Vagina (tissue), 2 donors: ENCODE measurements around the gene LASP1NB.
A peak's percentile ranks its signal among the peaks of the same experiment; 100 is the strongest.

Source experiments
- DNase-seq, 2 donors: peaks; one replicate each; pipeline ENCODE4 v3.0.0-alpha.2; 2017; ENCODE audit errors: extremely low spot score in 2 of 2
- H3K27ac ChIP-seq: fragments of 200-600 bp; sonication (generic); one replicate; pipeline ENCODE4 v1.5.1; 2019
- H3K27me3 ChIP-seq: fragments of 200-600 bp; sonication (generic); one replicate; pipeline ENCODE4 v1.5.1; 2019
- H3K36me3 ChIP-seq, 2 donors: fragments of 200-600 bp; sonication (generic); one replicate each; pipeline ENCODE4 v1.5.1; 2017 to 2019
- H3K4me1 ChIP-seq: fragments of 200-600 bp; sonication (generic); one replicate; pipeline ENCODE4 v1.5.1; 2019
- H3K4me3 ChIP-seq, 2 donors: fragments of 200-600 bp; sonication (generic); 1 replicate in 1 of 2; 2 replicates in 1 of 2; pipeline ENCODE4 v1.5.1; 2016 to 2019
- H3K9me3 ChIP-seq: fragments of 200-600 bp; sonication (generic); one replicate; pipeline ENCODE4 v1.5.1; 2019
- POLR2A ChIP-seq, 2 donors: fragments of 450-650 bp; IDR thresholded peaks; one replicate each; pipeline ENCODE4 v1.6.1; 2017; ENCODE audit warnings: antibody characterized with exemption in 2 of 2, mild to moderate bottlenecking in 2 of 2, moderate library complexity in 2 of 2
- POLR2AphosphoS5 ChIP-seq, 2 donors: sonication (generic); formaldehyde crosslinking; IDR thresholded peaks; one replicate each; pipeline ENCODE4 v1.9.0; 2017; ENCODE audit warnings: antibody characterized with exemption in 2 of 2, mild to moderate bottlenecking in 2 of 2, low read depth in 1 of 2; ENCODE audit not compliant: insufficient read depth in 1 of 2
- intact Hi-C: fragments of 100-400 bp; cut with DNase I; formaldehyde crosslinking; loops from one replicate; pipeline ENCODE4 v1.15.1; 2023
- TF ChIP-seq, protein P1 (sequence below), 3 experiments: fragments of 450-650 bp in 2 of 3; fragments of 200-600 bp in 1 of 3; sonication (generic) in 1 of 3; IDR thresholded peaks; one replicate each; pipeline ENCODE4 v1.5.1; 2017 to 2019; ENCODE audit warnings: antibody characterized with exemption in 3 of 3, mild to moderate bottlenecking in 2 of 3, moderate library complexity in 2 of 3

Gene LASP1NB

DNA sequence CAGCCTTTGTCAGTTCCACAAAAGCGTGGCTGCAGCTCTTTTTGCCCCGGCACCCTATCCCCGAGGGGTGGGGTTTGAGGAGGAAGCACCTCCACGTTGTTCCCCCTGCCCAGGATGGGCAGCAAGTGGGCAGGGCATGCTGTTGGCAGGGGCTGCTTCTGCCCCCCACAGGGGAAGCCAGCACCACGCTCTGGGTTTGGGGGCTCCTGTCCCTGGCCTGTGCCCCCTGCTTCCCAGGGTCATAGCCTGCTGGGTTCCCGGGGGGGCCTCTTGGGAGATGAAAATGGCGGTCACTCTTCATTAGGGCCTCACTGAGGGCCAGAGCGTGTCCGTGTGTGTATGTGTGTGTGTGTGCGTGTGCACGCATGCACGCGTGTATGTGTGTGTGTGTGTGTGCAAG is 32.8 kb upstream of the LASP1NB start:
- Histone ChIP-seq H3K36me3 (peaks cover 0 to 48% of the 10 kb centered on the region in 2 donors), H3K4me3 (no peak overlapping the region), H3K27me3 (no peaks in the 10 kb centered on the region), H3K4me1 (peaks cover 55% of the 10 kb centered on the region), H3K27ac (no peak overlapping the region), H3K9me3 (no peaks in the 10 kb centered on the region)
- DNase-seq: no peak
- intact Hi-C loops: no loop called here
- TF ChIP-seq POLR2A (IDR thresholded peaks at IDR 0.05) (no peak), POLR2AphosphoS5 (IDR thresholded peaks at IDR 0.05; ENCODE audit: insufficient read depth in 1 of 2, low read depth in 1 of 2) (no peak)
- TF ChIP-seq, protein P1, sequence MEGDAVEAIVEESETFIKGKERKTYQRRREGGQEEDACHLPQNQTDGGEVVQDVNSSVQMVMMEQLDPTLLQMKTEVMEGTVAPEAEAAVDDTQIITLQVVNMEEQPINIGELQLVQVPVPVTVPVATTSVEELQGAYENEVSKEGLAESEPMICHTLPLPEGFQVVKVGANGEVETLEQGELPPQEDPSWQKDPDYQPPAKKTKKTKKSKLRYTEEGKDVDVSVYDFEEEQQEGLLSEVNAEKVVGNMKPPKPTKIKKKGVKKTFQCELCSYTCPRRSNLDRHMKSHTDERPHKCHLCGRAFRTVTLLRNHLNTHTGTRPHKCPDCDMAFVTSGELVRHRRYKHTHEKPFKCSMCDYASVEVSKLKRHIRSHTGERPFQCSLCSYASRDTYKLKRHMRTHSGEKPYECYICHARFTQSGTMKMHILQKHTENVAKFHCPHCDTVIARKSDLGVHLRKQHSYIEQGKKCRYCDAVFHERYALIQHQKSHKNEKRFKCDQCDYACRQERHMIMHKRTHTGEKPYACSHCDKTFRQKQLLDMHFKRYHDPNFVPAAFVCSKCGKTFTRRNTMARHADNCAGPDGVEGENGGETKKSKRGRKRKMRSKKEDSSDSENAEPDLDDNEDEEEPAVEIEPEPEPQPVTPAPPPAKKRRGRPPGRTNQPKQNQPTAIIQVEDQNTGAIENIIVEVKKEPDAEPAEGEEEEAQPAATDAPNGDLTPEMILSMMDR (IDR thresholded peaks at IDR 0.05): no peak

DNA sequence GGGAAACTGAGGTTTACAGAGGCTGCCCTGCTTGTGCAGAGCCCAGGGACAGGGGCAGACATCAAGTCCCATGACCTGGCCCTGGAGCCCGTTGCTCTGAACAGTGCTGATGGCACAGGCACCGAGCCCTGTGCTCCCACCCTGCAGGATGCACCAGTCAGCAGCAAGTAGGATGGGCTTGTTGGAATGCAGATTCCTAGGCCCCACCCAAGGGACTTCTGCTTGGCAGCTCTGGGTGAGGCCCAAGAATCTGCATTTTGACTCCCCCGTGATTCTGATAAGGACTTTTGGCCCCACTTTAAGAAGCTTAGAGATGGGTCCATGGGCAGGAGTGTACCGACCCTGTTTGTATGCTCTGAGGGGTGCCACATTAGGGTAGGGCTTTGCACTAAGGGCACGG is 32.3 kb upstream of the LASP1NB start:
- H3K27me3 ChIP-seq: no peaks in the 10 kb centered on the region
- intact Hi-C loops: no loop called here
- TF ChIP-seq POLR2A (IDR thresholded peaks at IDR 0.05) (no peak), POLR2AphosphoS5 (IDR thresholded peaks at IDR 0.05; ENCODE audit: insufficient read depth in 1 of 2, low read depth in 1 of 2) (no peak)
- TF ChIP-seq, protein P1 (IDR thresholded peaks at IDR 0.05): no peak
- no peak for DNase-seq
- H3K27ac ChIP-seq: peak overlapping the region; percentile 53
- H3K4me3 ChIP-seq: no peak overlapping the region
- peaks cover 0 to 43% of the 10 kb centered on the region in 2 donors for H3K36me3 ChIP-seq
- H3K9me3 ChIP-seq: no peaks in the 10 kb centered on the region
- peaks cover 60% of the 10 kb centered on the region for H3K4me1 ChIP-seq

DNA sequence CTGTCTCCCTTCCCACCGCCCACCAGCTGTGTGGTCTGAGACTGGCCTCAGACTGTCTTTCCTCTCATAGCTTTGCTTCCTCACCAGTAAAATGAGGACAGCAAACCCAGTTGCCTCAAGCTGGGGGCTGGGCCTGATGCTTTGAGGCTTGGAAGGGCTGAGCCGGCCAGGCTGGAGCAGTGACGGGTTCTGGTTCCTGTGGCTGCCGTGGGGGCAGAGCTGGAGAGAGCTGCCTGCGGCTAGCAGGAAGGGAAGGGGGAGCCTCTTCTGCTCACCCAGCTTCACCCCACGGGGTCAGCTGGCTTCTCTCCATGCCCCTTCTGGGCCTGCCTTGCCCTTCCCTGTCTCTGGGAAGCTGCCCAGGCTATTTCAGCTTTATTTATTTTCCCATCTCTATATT is 31.8 kb upstream of the LASP1NB start:
- Histone ChIP-seq H3K27me3 (no peaks in the 10 kb centered on the region), H3K4me1 (peaks cover 65% of the 10 kb centered on the region), H3K27ac (peak overlapping the region; percentile 53), H3K4me3 (no peak overlapping the region), H3K36me3 (peaks cover 0 to 44% of the 10 kb centered on the region in 2 donors), H3K9me3 (no peaks in the 10 kb centered on the region)
- intact Hi-C loops: no loop called here
- TF ChIP-seq, protein P1 (IDR thresholded peaks at IDR 0.05): no peak
- no peak for TF ChIP-seq POLR2AphosphoS5 (IDR thresholded peaks at IDR 0.05; ENCODE audit: insufficient read depth in 1 of 2, low read depth in 1 of 2)
- TF ChIP-seq POLR2A (IDR thresholded peaks at IDR 0.05): no peak
- DNase-seq: no peak

DNA sequence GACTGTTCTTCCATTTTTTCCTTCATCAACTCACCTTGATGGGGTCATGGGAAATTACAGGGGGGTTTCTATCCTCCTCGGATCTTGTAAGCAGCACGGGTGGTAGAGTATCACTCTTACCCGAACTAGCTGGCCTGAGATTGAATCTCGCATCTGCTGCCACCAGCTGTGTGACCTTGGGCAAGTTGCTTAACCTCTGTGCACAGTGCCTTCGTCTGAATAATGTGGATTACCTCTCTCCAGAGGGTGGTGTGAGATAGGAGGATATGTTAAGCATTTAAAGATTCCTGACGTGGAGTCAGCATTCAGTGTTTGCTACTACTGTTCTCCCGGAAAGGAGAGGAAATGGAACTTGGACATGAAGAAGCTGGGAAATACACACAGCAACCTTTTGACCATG is 31.1 kb upstream of the LASP1NB start:
- no peak for DNase-seq
- no peaks in the 10 kb centered on the region for H3K9me3 ChIP-seq
- no peak overlapping the region for H3K4me3 ChIP-seq
- peaks cover 72% of the 10 kb centered on the region for H3K4me1 ChIP-seq
- intact Hi-C loops: no loop called here
- H3K27ac ChIP-seq: peak overlapping the region; percentile 53
- no peaks in the 10 kb centered on the region for H3K27me3 ChIP-seq
- TF ChIP-seq POLR2AphosphoS5 (IDR thresholded peaks at IDR 0.05; ENCODE audit: insufficient read depth in 1 of 2, low read depth in 1 of 2) (no peak), POLR2A (IDR thresholded peaks at IDR 0.05) (no peak)
- TF ChIP-seq, protein P1 (IDR thresholded peaks at IDR 0.05): no peak
- H3K36me3 ChIP-seq: peaks cover 0 to 47% of the 10 kb centered on the region in 2 donors

DNA sequence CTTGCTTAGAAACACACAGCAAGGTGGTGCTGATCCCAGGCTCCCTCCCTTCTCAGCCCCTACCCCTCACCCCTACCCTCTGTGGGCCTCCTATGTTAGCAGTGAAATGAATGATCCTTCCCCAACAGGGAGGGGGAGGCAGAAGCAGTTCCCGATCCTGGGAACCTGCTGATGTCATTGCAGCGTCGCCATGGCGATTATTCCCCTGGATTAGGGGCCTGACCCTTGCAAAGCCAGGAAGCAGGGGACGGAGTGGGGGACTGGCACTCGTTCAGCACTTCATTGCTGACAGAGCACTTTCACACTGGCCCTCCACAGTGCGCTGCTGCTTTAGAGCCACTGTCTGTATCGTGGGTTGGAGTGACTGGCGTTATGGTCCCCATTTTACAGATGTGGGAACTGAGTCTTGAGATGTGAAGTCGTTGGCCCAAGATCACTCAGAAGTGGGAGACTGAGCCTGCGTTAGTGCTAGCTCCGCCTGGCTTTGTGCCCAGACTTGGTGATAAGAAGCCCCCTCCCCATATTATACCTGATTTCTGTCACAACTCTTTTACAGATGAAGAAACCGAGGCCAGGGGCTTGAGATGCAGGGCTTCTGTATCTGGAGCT is 29.0 kb upstream of the LASP1NB start:
- no peaks in the 10 kb centered on the region for H3K9me3 ChIP-seq
- peaks cover 92% of the 10 kb centered on the region for H3K4me1 ChIP-seq
- no peak for DNase-seq
- H3K4me3 ChIP-seq: no peak overlapping the region
- H3K27ac ChIP-seq: peak overlapping the region; percentile 7
- H3K27me3 ChIP-seq: no peaks in the 10 kb centered on the region
- H3K36me3 ChIP-seq: peaks cover 0 to 37% of the 10 kb centered on the region in 2 donors
- intact Hi-C loops: no loop called here
- TF ChIP-seq POLR2AphosphoS5 (IDR thresholded peaks at IDR 0.05; ENCODE audit: insufficient read depth in 1 of 2, low read depth in 1 of 2) (no peak), POLR2A (IDR thresholded peaks at IDR 0.05) (no peak)
- TF ChIP-seq, protein P1 (IDR thresholded peaks at IDR 0.05): no peak
